Trophoblast cell (in vitro differentiated cells and primary cell): Measurements from ENCODE around the gene NOC2L.

ENCODE experiments used
- DNase-seq, 2 donors: peaks; one replicate each; pipeline ENCODE4 v3.0.0-alpha.2; 2016
- H2AFZ ChIP-seq: 2 replicates; pipeline ENCODE4 v1.6.1; 2013; ENCODE audit warnings: low read length, moderate library complexity, mild to moderate bottlenecking; ENCODE audit not compliant: insufficient read depth, poor library complexity
- H2AK5ac ChIP-seq: 2 replicates; pipeline ENCODE4 v1.6.1; 2013; ENCODE audit warnings: mild to moderate bottlenecking, low read length
- H2BK120ac ChIP-seq: 2 replicates; pipeline ENCODE4 v1.6.1; 2013; ENCODE audit warnings: low read length, mild to moderate bottlenecking, moderate library complexity; ENCODE audit not compliant: insufficient read depth, poor library complexity
- H2BK12ac ChIP-seq: 2 replicates; pipeline ENCODE4 v1.6.1; 2013; ENCODE audit warnings: mild to moderate bottlenecking, low read length, moderate library complexity
- H2BK5ac ChIP-seq: 2 replicates; pipeline ENCODE4 v1.6.1; 2013; ENCODE audit warnings: low read length, low read depth, moderate library complexity, mild to moderate bottlenecking; ENCODE audit not compliant: poor library complexity
- H3K14ac ChIP-seq: 2 replicates; pipeline ENCODE4 v1.6.1; 2013; ENCODE audit warnings: mild to moderate bottlenecking, low read length
- H3K18ac ChIP-seq: 2 replicates; pipeline ENCODE4 v1.6.1; 2013; ENCODE audit warnings: mild to moderate bottlenecking, low read length
- H3K23ac ChIP-seq: 2 replicates; pipeline ENCODE4 v1.6.1; 2013; ENCODE audit warnings: low read length
- H3K27ac ChIP-seq: 2 replicates; pipeline ENCODE4 v1.5.1; 2013; ENCODE audit warnings: low read depth, mild to moderate bottlenecking, inconsistent platforms, low read length, moderate library complexity
- H3K27me3 ChIP-seq: 2 replicates; pipeline ENCODE4 v1.6.1; 2013; ENCODE audit warnings: inconsistent platforms, mild to moderate bottlenecking, low read length, moderate library complexity; ENCODE audit not compliant: insufficient read depth
- H3K36me3 ChIP-seq, 2 experiments: 1 replicate in 1 of 2; 2 replicates in 1 of 2; pipeline ENCODE4 v1.6.1; 2013; ENCODE audit warnings: low read length in 2 of 2, mild to moderate bottlenecking in 2 of 2, moderate library complexity in 1 of 2; ENCODE audit not compliant: insufficient read depth in 2 of 2, control insufficient read depth in 1 of 2
- H3K4ac ChIP-seq: 2 replicates; pipeline ENCODE4 v1.6.1; 2013; ENCODE audit warnings: low read depth, mild to moderate bottlenecking, low read length, moderate library complexity
- H3K4me1 ChIP-seq, 2 experiments: 1 replicate in 1 of 2; 2 replicates in 1 of 2; pipeline ENCODE4 v1.6.1; 2013; ENCODE audit warnings: low read length in 2 of 2, mild to moderate bottlenecking in 2 of 2, moderate library complexity in 1 of 2; ENCODE audit not compliant: insufficient read depth in 2 of 2, control insufficient read depth in 1 of 2
- H3K4me2 ChIP-seq: 2 replicates; pipeline ENCODE4 v1.6.1; 2013; ENCODE audit warnings: inconsistent platforms, mild to moderate bottlenecking, low read length, moderate library complexity
- H3K4me3 ChIP-seq: 2 replicates; pipeline ENCODE4 v1.5.1; 2013; ENCODE audit warnings: mild to moderate bottlenecking, low read depth, low read length, inconsistent platforms
- H3K79me1 ChIP-seq: one replicate; pipeline ENCODE4 v1.6.1; 2013; ENCODE audit warnings: low read length
- H3K79me2 ChIP-seq: 2 replicates; pipeline ENCODE4 v1.6.1; 2013; ENCODE audit warnings: low read length, mild to moderate bottlenecking; ENCODE audit not compliant: control insufficient read depth, insufficient read depth, poor library complexity
- H3K9ac ChIP-seq: 2 replicates; pipeline ENCODE4 v1.6.1; 2013; ENCODE audit warnings: mild to moderate bottlenecking, low read length
- H3K9me3 ChIP-seq: 2 replicates; pipeline ENCODE4 v1.6.1; 2013; ENCODE audit warnings: low read depth, mild to moderate bottlenecking, control low read depth, inconsistent platforms, low read length; ENCODE audit not compliant: insufficient read depth
- H4K12ac ChIP-seq: 2 replicates; pipeline ENCODE4 v1.6.1; 2013; ENCODE audit warnings: low read depth, mild to moderate bottlenecking, low read length, moderate library complexity
- H4K8ac ChIP-seq: 2 replicates; pipeline ENCODE4 v1.6.1; 2013; ENCODE audit warnings: low read depth, mild to moderate bottlenecking, low read length, moderate library complexity
- H4K91ac ChIP-seq: one replicate; pipeline ENCODE4 v1.6.1; 2013; ENCODE audit warnings: low read depth, mild to moderate bottlenecking, low read length, moderate library complexity
- WGBS: extraction: QIAGEN DNeasy Blood & Tissue Kit; methylation state at CpG from one replicate; pipeline ENCODE4 v1.1.7; 2013; ENCODE audit warnings: missing lambda C conversion rate; ENCODE audit not compliant: insufficient read length, insufficient coverage; ENCODE audit errors: extremely low coverage; 5-methylcytosine and 5-hydroxymethylcytosine counted together

NOC2L gene

DNA sequence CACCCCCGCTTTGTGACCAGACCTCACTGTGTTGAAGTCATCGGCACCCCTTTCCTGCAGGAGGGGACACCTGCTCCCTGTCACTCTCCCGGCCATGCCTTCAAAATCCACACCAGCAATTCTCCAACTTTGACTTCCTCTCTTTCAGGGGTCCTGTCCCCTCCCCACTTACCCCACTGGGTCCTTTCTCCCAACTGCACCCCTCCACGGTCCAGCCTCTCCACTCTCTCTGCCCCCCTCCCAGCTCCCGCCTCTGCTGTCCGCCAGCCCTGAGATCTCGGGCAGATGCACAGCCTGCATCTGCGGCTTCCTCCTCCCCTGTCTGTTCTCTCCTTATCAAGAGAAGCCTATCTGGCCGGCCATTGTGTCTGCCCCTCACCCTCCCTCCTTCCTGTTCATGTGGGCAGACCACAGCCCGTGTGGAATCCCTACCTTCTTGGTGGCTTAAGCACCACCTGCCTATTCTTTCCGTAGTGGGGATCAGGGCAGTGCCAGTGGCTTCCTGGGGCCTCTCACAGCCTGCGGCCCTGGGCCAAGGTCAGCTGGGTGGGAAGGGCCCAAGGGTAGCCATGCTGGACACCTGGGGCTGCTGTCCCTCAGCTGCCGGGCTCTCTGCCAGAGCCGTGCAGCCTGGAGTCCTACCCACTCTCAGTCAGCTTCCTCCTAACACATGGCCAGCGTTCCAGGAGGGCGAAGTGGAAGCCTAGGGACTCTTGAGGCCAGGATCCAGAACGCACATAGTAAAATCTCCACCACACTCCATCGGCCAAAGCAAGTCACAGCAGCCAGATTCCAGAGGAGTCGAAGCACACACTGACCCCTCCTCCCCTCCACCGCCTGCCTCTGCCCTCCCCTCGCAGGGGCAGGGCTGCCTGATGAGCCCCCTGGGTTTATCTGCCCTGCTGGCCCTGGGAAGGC, 46.0 kb upstream of the NOC2L start:
- H3K27ac ChIP-seq, result peak overlapping the region; percentile 18
- no peaks in the 10 kb centered on the region for H3K36me3 ChIP-seq
- WGBS, result no CpG with 5 or more reads among the region's 21 CpGs
- H4K8ac ChIP-seq, result peak overlapping the region; percentile 12
- H3K14ac ChIP-seq, result peak overlapping the region; percentile 62
- H3K27me3 ChIP-seq, result no peaks in the 10 kb centered on the region
- H2BK12ac ChIP-seq, result peak overlapping the region; percentile 58
- H3K79me2 ChIP-seq, result peaks cover 3% of the 10 kb centered on the region
- H3K23ac ChIP-seq, result no peak overlapping the region
- H3K9ac ChIP-seq, result no peak overlapping the region
- no peak overlapping the region for H2BK5ac ChIP-seq
- no peak overlapping the region for H4K12ac ChIP-seq
- peak overlapping the region; percentile 47 for H3K18ac ChIP-seq
- H3K4ac ChIP-seq, result no peak overlapping the region
- no peak overlapping the region for H3K4me2 ChIP-seq
- no peak overlapping the region for H2AFZ ChIP-seq
- H3K4me1 ChIP-seq, result peaks cover 36 to 49% of the 10 kb centered on the region in 2 experiments
- H3K79me1 ChIP-seq, result peaks cover 26% of the 10 kb centered on the region
- peaks cover 4% of the 10 kb centered on the region for H3K9me3 ChIP-seq
- H4K91ac ChIP-seq, result peak overlapping the region; percentile 59
- no peak overlapping the region for H3K4me3 ChIP-seq
- H2BK120ac ChIP-seq, result peak overlapping the region; percentile 3
- peak in 1 of 2 donors; percentile 53 for DNase-seq
- H2AK5ac ChIP-seq, result peak overlapping the region; percentile 21

DNA sequence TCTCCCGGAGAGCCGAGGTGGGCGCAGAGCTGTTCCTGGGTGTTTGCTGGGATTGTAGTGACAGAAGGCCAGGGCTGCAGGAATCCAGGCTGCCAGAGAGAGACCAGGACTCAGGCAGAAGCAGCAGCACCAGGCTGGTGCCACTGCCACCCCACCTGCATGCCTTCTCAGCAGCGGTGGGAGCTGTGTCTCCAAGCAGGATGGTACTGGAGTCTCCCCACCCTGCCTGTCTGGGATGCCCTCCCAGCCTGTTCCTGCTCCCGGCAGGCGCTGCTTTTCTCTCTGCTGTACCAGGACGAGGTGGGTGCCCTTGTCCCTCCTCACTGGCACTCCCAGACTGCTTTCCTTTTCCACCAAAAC, 45.3 kb upstream of the NOC2L start:
- no peak for DNase-seq
- Histone ChIP-seq H4K12ac (no peak overlapping the region), H2BK120ac (no peak overlapping the region), H4K8ac (no peak overlapping the region), H3K14ac (no peak overlapping the region), H2BK5ac (no peak overlapping the region), H3K36me3 (no peaks in the 10 kb centered on the region), H3K4ac (no peak overlapping the region), H3K9me3 (peaks cover 4% of the 10 kb centered on the region), H3K18ac (no peak overlapping the region), H3K4me3 (peak overlapping the region; percentile 7), H2BK12ac (no peak overlapping the region), H2AFZ (no peak overlapping the region), H3K79me1 (peaks cover 31% of the 10 kb centered on the region), H3K4me1 (peaks cover 39 to 51% of the 10 kb centered on the region in 2 experiments), H3K4me2 (no peak overlapping the region), H4K91ac (no peak overlapping the region), H2AK5ac (no peak overlapping the region), H3K27me3 (peaks cover 4% of the 10 kb centered on the region), H3K27ac (no peak overlapping the region), H3K9ac (no peak overlapping the region), H3K79me2 (peaks cover 3% of the 10 kb centered on the region), H3K23ac (no peak overlapping the region)
- WGBS, result no CpG with 5 or more reads among the region's 7 CpGs

DNA sequence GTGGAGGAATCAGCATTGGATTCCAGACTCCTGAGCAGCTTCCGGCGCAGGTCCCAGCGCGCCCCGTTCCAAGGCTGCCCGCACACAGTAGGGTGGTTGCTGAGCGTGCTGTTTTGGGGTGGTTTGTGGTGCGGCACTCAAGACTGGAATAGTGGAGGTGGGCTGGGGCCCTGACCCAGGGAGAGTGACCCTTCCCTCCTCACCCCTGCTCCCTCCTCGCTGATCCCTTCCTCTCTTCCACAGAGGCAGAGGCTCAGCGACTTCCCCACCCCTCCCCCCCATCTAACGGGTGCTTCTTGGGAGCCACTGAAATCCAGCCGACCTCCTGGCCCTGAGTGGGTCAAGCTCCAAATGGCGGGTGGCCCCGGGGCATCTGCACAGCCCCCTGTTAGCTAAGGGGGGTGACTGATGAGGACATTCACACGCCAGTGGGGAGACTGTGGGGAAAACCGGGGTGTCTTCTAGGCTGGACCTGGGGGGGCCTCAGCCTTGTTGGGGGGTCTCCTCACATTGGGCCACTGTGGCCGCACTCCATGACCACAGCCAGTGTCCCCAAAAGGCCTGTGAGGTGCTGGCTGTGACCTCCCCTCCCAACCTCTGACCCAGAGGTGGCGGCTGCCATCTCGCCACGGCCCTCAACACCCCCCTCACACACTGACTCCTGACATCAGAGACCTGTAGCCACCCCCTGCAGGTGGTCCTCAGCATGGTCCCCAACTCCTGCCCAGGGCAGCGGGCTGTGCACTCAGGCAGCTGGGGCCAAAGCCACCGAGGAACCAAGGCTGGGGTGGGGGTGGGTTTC, 44.8 kb upstream of the NOC2L start:
- Histone ChIP-seq H3K4me1 (peaks cover 39 to 56% of the 10 kb centered on the region in 2 experiments), H2AK5ac (peak overlapping the region; percentile 32), H3K14ac (no peak overlapping the region), H3K9me3 (peaks cover 4% of the 10 kb centered on the region), H2BK5ac (no peak overlapping the region), H3K27ac (no peak overlapping the region), H3K18ac (no peak overlapping the region), H3K27me3 (peaks cover 10% of the 10 kb centered on the region), H4K12ac (no peak overlapping the region), H3K23ac (no peak overlapping the region), H3K4me3 (no peak overlapping the region), H4K91ac (no peak overlapping the region), H2BK120ac (no peak overlapping the region), H4K8ac (no peak overlapping the region), H3K79me1 (peaks cover 33% of the 10 kb centered on the region), H3K36me3 (no peaks in the 10 kb centered on the region), H2AFZ (no peak overlapping the region), H3K4ac (no peak overlapping the region), H3K9ac (no peak overlapping the region), H3K79me2 (peaks cover 3% of the 10 kb centered on the region), H3K4me2 (no peak overlapping the region), H2BK12ac (no peak overlapping the region)
- DNase-seq, result no peak
- WGBS, result no CpG with 5 or more reads among the region's 22 CpGs

DNA sequence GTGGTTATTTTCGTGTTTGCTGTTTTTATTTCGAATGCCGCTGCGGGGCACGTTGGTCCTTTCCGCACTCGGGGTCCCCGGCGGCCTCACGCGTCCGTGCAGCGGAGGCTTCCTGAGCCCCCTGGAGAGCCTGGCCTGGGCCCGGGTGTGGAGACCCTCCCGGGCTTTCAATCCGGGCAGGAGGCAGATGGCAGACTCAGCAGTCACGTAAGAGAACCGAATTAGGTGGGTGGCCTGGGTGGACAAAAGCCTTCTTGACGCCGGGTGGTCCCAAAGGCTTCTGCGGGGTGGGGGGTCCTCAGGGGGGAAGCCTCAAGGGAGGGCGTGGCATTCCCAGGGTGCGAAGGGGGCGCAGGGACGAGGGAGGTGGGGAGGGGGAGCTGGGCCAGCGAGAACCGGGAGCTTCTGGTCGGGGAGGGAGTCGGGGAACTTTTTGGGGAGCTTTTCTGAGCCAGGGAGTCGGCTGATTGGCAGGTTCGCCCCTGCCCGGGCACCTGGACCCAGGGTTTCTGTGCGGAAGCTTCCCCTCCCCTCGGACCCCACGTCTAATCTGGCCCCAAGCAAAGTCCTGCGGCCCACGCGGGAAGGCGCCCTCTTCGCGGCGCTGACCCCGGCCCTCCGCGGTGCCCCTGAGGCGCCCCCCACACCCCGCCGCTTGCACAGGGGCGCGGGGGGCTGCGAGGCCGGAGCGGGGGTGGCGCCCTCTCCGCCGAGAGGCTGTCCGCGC, 42.2 kb upstream of the NOC2L start:
- peak overlapping the region; percentile 35 for H2AK5ac ChIP-seq
- H4K91ac ChIP-seq, result peak overlapping the region; percentile 95
- H3K27ac ChIP-seq, result no peak overlapping the region
- WGBS, result no CpG with 5 or more reads among the region's 58 CpGs
- no peak for DNase-seq
- peaks cover 0 to 2% of the 10 kb centered on the region in 2 experiments for H3K36me3 ChIP-seq
- H2BK12ac ChIP-seq, result peak overlapping the region; percentile 63
- peak overlapping the region; percentile 69 for H3K18ac ChIP-seq
- no peak overlapping the region for H3K9ac ChIP-seq
- peak overlapping the region; percentile 95 for H4K8ac ChIP-seq
- H3K23ac ChIP-seq, result no peak overlapping the region
- H3K4me3 ChIP-seq, result peak overlapping the region; percentile 76
- peak overlapping the region; percentile 47 for H3K4ac ChIP-seq
- H4K12ac ChIP-seq, result peak overlapping the region; percentile 71
- H3K14ac ChIP-seq, result peak overlapping the region; percentile 56
- peaks cover 39 to 51% of the 10 kb centered on the region in 2 experiments for H3K4me1 ChIP-seq
- peak overlapping the region; percentile 63 for H2AFZ ChIP-seq
- peak overlapping the region; percentile 18 for H2BK5ac ChIP-seq
- peaks cover 33% of the 10 kb centered on the region for H3K79me1 ChIP-seq
- H3K4me2 ChIP-seq, result peak overlapping the region; percentile 67
- H2BK120ac ChIP-seq, result peak overlapping the region; percentile 64
- H3K9me3 ChIP-seq, result peaks cover 6% of the 10 kb centered on the region
- peaks cover 26% of the 10 kb centered on the region for H3K27me3 ChIP-seq
- peaks cover 3% of the 10 kb centered on the region for H3K79me2 ChIP-seq
